GM12878 (cell line): ENCODE measurements around the gene PPP1R36. TPM values are rescaled to one million over a fixed set of nuclear protein-coding genes. Genes with fewer than 3 reads are reported as not detected.

Experiments
- ATAC-seq: fragments of 200-7000 bp; cut with Tn5 transposase; 3 replicates; pipeline ENCODE4 v1.9.1; 2020; ENCODE audit warnings: mild to moderate bottlenecking, moderate library complexity
- BruUV-seq: library from RNA; stranded (reverse); fragments of 400-500 nt; replicated peaks from 2 replicates; lab custom pipeline; 2021; lab: Mats Ljungman, UMichigan
- CTCF ChIA-PET: fragments of 300-600 bp; sonication (Branson Sonifier 250); formaldehyde crosslinking; extraction: SDS; loops from one replicate; lab custom pipeline; 2021; ENCODE audit warnings: inconsistent platforms; lab: Yijun Ruan, JAX
- POLR2A ChIA-PET: fragments of 350-600 bp; formaldehyde crosslinking; extraction: SDS; loops from one replicate; lab custom pipeline; 2021; ENCODE audit warnings: inconsistent platforms; lab: Charles Lee
- RAD21 ChIA-PET: fragments of 300-600 bp; sonication (Branson Sonifier 250); formaldehyde crosslinking; loops from one replicate; lab custom pipeline; 2023; ENCODE audit warnings: antibody characterized with exemption; ENCODE audit not compliant: unreplicated experiment; lab: Charles Lee
- SMC1A ChIA-PET: fragments of 300-600 bp; sonication (Branson Sonifier 250); formaldehyde crosslinking; loops from one replicate; lab custom pipeline; 2023; ENCODE audit not compliant: unreplicated experiment, uncharacterized antibody; lab: Charles Lee
- DNase-seq: peaks from one replicate; pipeline ENCODE4 v3.0.0-alpha.2; 2011; ENCODE audit warnings: low read depth, low spot score
- FAIRE-seq: peaks from 3 replicates; lab custom pipeline; 2011; peaks lifted over from hg19 to GRCh38; lab: Jason Lieb, UNC
- H2AFZ ChIP-seq: 2 replicates; pipeline ENCODE4 v1.6.0; 2011; ENCODE audit warnings: low read depth, low read length, control low read depth; ENCODE audit not compliant: control insufficient read depth
- H3K27ac ChIP-seq: 2 replicates; pipeline ENCODE4 v1.5.1; 2011; ENCODE audit warnings: control low read depth; ENCODE audit not compliant: control insufficient read depth, insufficient read depth
- H3K27me3 ChIP-seq, 2 experiments: replicated peaks in 1 of 2; 2 replicates each; pipeline versions ENCODE4 v1.6.0 to v1.6.1; 2011; ENCODE audit warnings: low read length in 1 of 2; ENCODE audit not compliant: control insufficient read depth in 2 of 2, insufficient read depth in 2 of 2
- H3K36me3 ChIP-seq, 2 experiments: 2 replicates each; pipeline ENCODE4 v1.5.1; 2011; ENCODE audit warnings: low read length in 1 of 2; ENCODE audit not compliant: control insufficient read depth in 2 of 2, insufficient read depth in 2 of 2
- H3K4me1 ChIP-seq: 2 replicates; pipeline ENCODE4 v1.6.1; 2011; ENCODE audit warnings: mild to moderate bottlenecking, low read length, moderate library complexity, mixed read lengths; ENCODE audit not compliant: control insufficient read depth, insufficient read depth
- H3K4me2 ChIP-seq: 2 replicates; pipeline ENCODE4 v1.6.0; 2011; ENCODE audit warnings: control low read depth; ENCODE audit not compliant: control insufficient read depth, insufficient read depth
- H3K4me3 ChIP-seq: fragments of 200-600 bp; sonication (generic); 2 replicates; pipeline ENCODE4 v1.5.1; 2016
- H3K79me2 ChIP-seq: 2 replicates; pipeline ENCODE4 v1.6.0; 2011; ENCODE audit warnings: low read length; ENCODE audit not compliant: control insufficient read depth, insufficient read depth
- H3K9ac ChIP-seq: 2 replicates; pipeline ENCODE4 v1.8.0; 2011; ENCODE audit warnings: low read length, control low read depth, mixed read lengths; ENCODE audit not compliant: control insufficient read depth, insufficient read depth
- H3K9me3 ChIP-seq: replicated peaks from 3 replicates; pipeline ENCODE4 v1.5.1; 2011; ENCODE audit warnings: mild to moderate bottlenecking, low read length; ENCODE audit not compliant: control insufficient read depth, insufficient read depth
- H4K20me1 ChIP-seq: 2 replicates; pipeline ENCODE4 v1.6.0; 2011; ENCODE audit not compliant: control insufficient read depth, insufficient read depth
- ATF7 ChIP-seq: fragments of 450-650 bp; IDR thresholded peaks from 2 replicates; pipeline ENCODE4 v1.6.1; 2016; ENCODE audit warnings: low read depth, mild to moderate bottlenecking
- GATAD2B ChIP-seq: fragments of 450-650 bp; conservative IDR thresholded peaks from 2 replicates; pipeline ENCODE4 v1.6.1; 2017; ENCODE audit warnings: low read depth, mild to moderate bottlenecking, moderate library complexity
- HDAC6 ChIP-seq: fragments of 200-600 bp; sonication (generic); IDR thresholded peaks from one replicate; pipeline ENCODE4 v1.8.0; 2017; ENCODE audit warnings: antibody characterized with exemption; ENCODE audit not compliant: unreplicated experiment
- HDGF ChIP-seq: fragments of 450-650 bp; IDR thresholded peaks from 2 replicates; pipeline ENCODE4 v1.6.1; 2016; ENCODE audit warnings: antibody characterized with exemption
- LARP7 ChIP-seq: fragments of 450-650 bp; IDR thresholded peaks from 2 replicates; pipeline ENCODE4 v1.6.1; 2017; ENCODE audit warnings: mild to moderate bottlenecking
- MXI1 ChIP-seq: fragments of 150-350 bp; IDR thresholded peaks from 2 replicates; pipeline ENCODE4 v1.6.1; 2011; ENCODE audit warnings: low read depth, mild to moderate bottlenecking, inconsistent platforms, low read length, improper control_type of control experiment
- PML ChIP-seq: IDR thresholded peaks from 2 replicates; pipeline ENCODE4 v1.6.1; 2012; ENCODE audit warnings: low read length, inconsistent platforms
- POU2F2 ChIP-seq: IDR thresholded peaks from 3 replicates; pipeline ENCODE4 v1.6.1; 2011; ENCODE audit warnings: low read depth, mild to moderate bottlenecking, low read length, borderline replicate concordance
- RELB ChIP-seq: fragments of 450-650 bp; IDR thresholded peaks from 2 replicates; pipeline ENCODE4 v1.6.1; 2017; ENCODE audit warnings: low read depth, mild to moderate bottlenecking, moderate library complexity
- WGBS: methylation state at CpG from one replicate; pipeline ENCODE4 v1.1.6; 2016; ENCODE audit warnings: low lambda C conversion rate; ENCODE audit not compliant: insufficient replicate concordance, insufficient coverage; ENCODE audit errors: missing lambda C conversion rate; 5-methylcytosine and 5-hydroxymethylcytosine counted together
- in situ Hi-C: fragments of 300-500 bp; cut with MboI; formaldehyde crosslinking; loops from 9 replicates; pipeline ENCODE4 v1.14.3; 2018; ENCODE audit warnings: mixed read lengths
- intact Hi-C: fragments of 100-400 bp; cut with micrococcal nuclease; formaldehyde crosslinking; loops from one replicate; pipeline ENCODE4 v1.14.2; 2022; ENCODE audit not compliant: unreplicated experiment
- polyA plus RNA-seq, 11 experiments: library from polyadenylated mRNA; depleted of rRNA in 4 of 11; unstranded in 6 of 11; stranded (reverse) in 5 of 11; fragments of >200 nt; fragmentation: Nextera tagmentation in 4 of 11; fragmentation: Illumina TruSeq in 1 of 11; extraction: Ambion mirVana in 4 of 11; extraction: Trizol in 1 of 11; gene quantifications; 1 replicate in 1 of 11; 2 replicates in 10 of 11; pipeline versions ENCODE4 v1.2.1 to v1.2.3, GENCODE V29; 2011 to 2016; ENCODE audit warnings: inconsistent platforms in 2 of 11, missing spikeins in 2 of 11, low read depth in 1 of 11
- total RNA-seq, 4 experiments: library from RNA; depleted of rRNA in 3 of 4; stranded (reverse); fragments of >200 nt in 3 of 4; fragmentation: Illumina TruSeq in 1 of 4; extraction: Trizol in 1 of 4; gene quantifications; 2 replicates each; pipeline versions ENCODE4 v1.2.1 to v1.2.3, GENCODE V29; 2013 to 2021
- TF ChIP-seq, protein P1 (sequence below): fragments of 450-650 bp; IDR thresholded peaks from 2 replicates; pipeline ENCODE4 v1.6.1; 2017; ENCODE audit warnings: mild to moderate bottlenecking
- TF ChIP-seq, protein P2 (sequence below): fragments of 450-650 bp; IDR thresholded peaks from 2 replicates; pipeline ENCODE4 v1.6.1; 2018; ENCODE audit warnings: mild to moderate bottlenecking, low read depth, moderate library complexity; ENCODE audit not compliant: partially characterized antibody

The PPP1R36 gene
- total and polyA plus RNA-seq, 10 of the 15 experiments (the other 5 are each of a cell fraction or from before 2014, with no cell fraction given) = 0.12 to 0.13 TPM; not detected in 8

GRCh38 chr14:64504897-64505794 lies 44.6 kb upstream of the PPP1R36 start:
- ATAC-seq (peak; percentile 30), DNase-seq (no peak), FAIRE-seq (no peak)
- peak overlapping the region; percentile 20; the same call in 1 of the 2 replicates for H2AFZ ChIP-seq
- 2% methylated on average over 60 of the region's 68 CpGs for WGBS
- intact Hi-C loops = loop anchor here (2.0 to 5.0 kb wide), 4 partner anchors 36 to 168 kb away; partner anchors contain the start of genes HSPA2 and MTHFD1
- ChIA-PET POLR2A (interaction anchor here (1.0 to 2.3 kb wide), 5 partner anchors 38 to 270 kb away, joined by 3 to 14 read pairs (median 5); partner anchors contain the start of gene MTHFD1), CTCF (interaction anchor here (0.6 kb wide), 1 partner anchor 75 kb away, joined by 3 read pairs; no protein-coding TSS in a partner anchor), SMC1A (interaction anchor here (0.7 kb wide), 1 partner anchor 33 kb away, joined by 3 read pairs; no protein-coding TSS in a partner anchor), RAD21 (interaction anchor here (0.9 to 1.5 kb wide), 3 partner anchors 10 to 161 kb away, joined by 3 to 6 read pairs (median 4); no protein-coding TSS in a partner anchor)
- peak overlapping the region; percentile 64 for H3K4me2 ChIP-seq
- H3K4me3 ChIP-seq = peak overlapping the region; percentile 91
- H3K27ac ChIP-seq = peak overlapping the region; percentile 98
- TSS peak; percentile 52 for BruUV-seq
- H4K20me1 ChIP-seq = no peaks in the 10 kb centered on the region; the same call in 1 of the 2 replicates
- peaks cover 95% of the 10 kb centered on the region for H3K79me2 ChIP-seq
- no peaks in the 10 kb centered on the region for H3K36me3 ChIP-seq
- H3K9ac ChIP-seq = peak overlapping the region; percentile 97
- H3K4me1 ChIP-seq = peaks cover 14% of the 10 kb centered on the region
- H3K27me3 ChIP-seq = no peaks in the 10 kb centered on the region
- H3K9me3 ChIP-seq = no peaks in the 10 kb centered on the region
- in situ Hi-C loops = no loop called here
- TF ChIP-seq POU2F2 (0 out of 3 replicates have a peak, but pooled peaks have one; percentile 5), GATAD2B (peak; percentile 22), LARP7 (peak; percentile 98), ATF7 (0 out of 2 replicates have a peak, but pooled peaks have one; percentile 12), PML (0 out of 2 replicates have a peak, but pooled peaks have one; percentile 20), RELB (peak; percentile 63), HDAC6 (no peak), MXI1 (peak; percentile 53), HDGF (peak; percentile 57; the same call in 1 of the 2 replicates)
- TF ChIP-seq, protein P1, sequence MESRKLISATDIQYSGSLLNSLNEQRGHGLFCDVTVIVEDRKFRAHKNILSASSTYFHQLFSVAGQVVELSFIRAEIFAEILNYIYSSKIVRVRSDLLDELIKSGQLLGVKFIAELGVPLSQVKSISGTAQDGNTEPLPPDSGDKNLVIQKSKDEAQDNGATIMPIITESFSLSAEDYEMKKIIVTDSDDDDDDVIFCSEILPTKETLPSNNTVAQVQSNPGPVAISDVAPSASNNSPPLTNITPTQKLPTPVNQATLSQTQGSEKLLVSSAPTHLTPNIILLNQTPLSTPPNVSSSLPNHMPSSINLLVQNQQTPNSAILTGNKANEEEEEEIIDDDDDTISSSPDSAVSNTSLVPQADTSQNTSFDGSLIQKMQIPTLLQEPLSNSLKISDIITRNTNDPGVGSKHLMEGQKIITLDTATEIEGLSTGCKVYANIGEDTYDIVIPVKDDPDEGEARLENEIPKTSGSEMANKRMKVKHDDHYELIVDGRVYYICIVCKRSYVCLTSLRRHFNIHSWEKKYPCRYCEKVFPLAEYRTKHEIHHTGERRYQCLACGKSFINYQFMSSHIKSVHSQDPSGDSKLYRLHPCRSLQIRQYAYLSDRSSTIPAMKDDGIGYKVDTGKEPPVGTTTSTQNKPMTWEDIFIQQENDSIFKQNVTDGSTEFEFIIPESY = peak; percentile 8; the same call in 1 of the 2 replicates
- TF ChIP-seq, protein P2, sequence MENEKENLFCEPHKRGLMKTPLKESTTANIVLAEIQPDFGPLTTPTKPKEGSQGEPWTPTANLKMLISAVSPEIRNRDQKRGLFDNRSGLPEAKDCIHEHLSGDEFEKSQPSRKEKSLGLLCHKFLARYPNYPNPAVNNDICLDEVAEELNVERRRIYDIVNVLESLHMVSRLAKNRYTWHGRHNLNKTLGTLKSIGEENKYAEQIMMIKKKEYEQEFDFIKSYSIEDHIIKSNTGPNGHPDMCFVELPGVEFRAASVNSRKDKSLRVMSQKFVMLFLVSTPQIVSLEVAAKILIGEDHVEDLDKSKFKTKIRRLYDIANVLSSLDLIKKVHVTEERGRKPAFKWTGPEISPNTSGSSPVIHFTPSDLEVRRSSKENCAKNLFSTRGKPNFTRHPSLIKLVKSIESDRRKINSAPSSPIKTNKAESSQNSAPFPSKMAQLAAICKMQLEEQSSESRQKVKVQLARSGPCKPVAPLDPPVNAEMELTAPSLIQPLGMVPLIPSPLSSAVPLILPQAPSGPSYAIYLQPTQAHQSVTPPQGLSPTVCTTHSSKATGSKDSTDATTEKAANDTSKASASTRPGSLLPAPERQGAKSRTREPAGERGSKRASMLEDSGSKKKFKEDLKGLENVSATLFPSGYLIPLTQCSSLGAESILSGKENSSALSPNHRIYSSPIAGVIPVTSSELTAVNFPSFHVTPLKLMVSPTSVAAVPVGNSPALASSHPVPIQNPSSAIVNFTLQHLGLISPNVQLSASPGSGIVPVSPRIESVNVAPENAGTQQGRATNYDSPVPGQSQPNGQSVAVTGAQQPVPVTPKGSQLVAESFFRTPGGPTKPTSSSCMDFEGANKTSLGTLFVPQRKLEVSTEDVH = peak; percentile 63
